GM12891 (cell line): ENCODE results near the gene ZNF638.

Experiments used
- POLR2A ChIP-seq: IDR thresholded peaks from 2 replicates; pipeline ENCODE4 v1.6.1; 2011; ENCODE audit warnings: low read depth, low read length, control low read depth
- POLR2AphosphoS5 ChIP-seq: IDR thresholded peaks from 2 replicates; pipeline ENCODE4 v1.6.1; 2011; ENCODE audit warnings: low read depth, low read length, control low read depth
- POU2F2 ChIP-seq: IDR thresholded peaks from 2 replicates; pipeline ENCODE4 v1.6.1; 2011; ENCODE audit warnings: low read depth, mild to moderate bottlenecking, control low read depth, low read length, moderate library complexity
- SPI1 ChIP-seq: IDR thresholded peaks from 2 replicates; pipeline ENCODE4 v1.6.1; 2011; ENCODE audit warnings: low read depth, low read length, control low read depth
- TAF1 ChIP-seq: IDR thresholded peaks from 2 replicates; pipeline ENCODE4 v1.6.1; 2011; ENCODE audit warnings: low read depth, low read length, control low read depth

DNA sequence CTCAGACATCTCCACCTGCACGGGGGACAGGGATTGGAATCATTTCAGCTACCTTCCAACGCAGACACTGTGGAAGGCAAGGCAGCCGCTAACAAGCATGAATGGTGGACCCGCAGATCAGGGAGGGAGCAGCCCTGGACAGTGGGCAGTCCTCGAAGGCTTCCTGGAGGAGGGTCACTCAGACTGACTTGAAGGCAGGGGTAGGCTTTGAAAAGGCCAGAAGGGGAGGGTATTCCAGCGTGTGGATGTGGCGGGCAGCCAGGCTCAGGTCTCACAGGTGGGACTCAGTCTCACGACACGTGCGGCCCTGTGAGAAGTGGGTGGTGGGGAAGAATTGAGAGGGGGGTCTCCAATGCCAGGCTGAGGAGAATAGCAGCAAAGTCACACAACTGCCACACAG lies 151.7 kb downstream of the ZNF638 start:
- TF ChIP-seq POLR2A, result no peak
- no peak for TF ChIP-seq POLR2AphosphoS5
- no peak for TF ChIP-seq SPI1
- no peak for TF ChIP-seq TAF1
- no peak for TF ChIP-seq POU2F2
